HEK293 (cell line): ENCODE measurements around the gene WWTR1.

Experiments
- CTCF ChIA-PET: fragments of 350-600 bp; formaldehyde crosslinking; extraction: SDS; loops from one replicate; lab custom pipeline; 2021; ENCODE audit warnings: antibody characterized with exemption; lab: Yijun Ruan, JAX
- POLR2A ChIA-PET: fragments of 300-600 bp; formaldehyde crosslinking; extraction: SDS; loops from one replicate; lab custom pipeline; 2020; ENCODE audit warnings: antibody characterized with exemption, inconsistent platforms; lab: Yijun Ruan, JAX
- H3K27ac ChIP-seq: fragments of 200-500 bp; sonication (Bioruptor generic); 2 replicates; pipeline ENCODE4 v1.5.1; 2014; ENCODE audit warnings: low read depth, low read length, control low read depth, inconsistent platforms; ENCODE audit errors: extremely low read depth
- H3K36me3 ChIP-seq, 2 experiments: fragments of 200-500 bp in 1 of 2; sonication (Bioruptor generic) in 1 of 2; 1 replicate in 1 of 2; 2 replicates in 1 of 2; pipeline ENCODE4 v1.5.1; 2014 to 2017; ENCODE audit warnings: inconsistent platforms in 2 of 2, low read length in 2 of 2; ENCODE audit not compliant: control insufficient read depth in 2 of 2, insufficient read depth in 1 of 2
- H3K4me1 ChIP-seq: fragments of 200-500 bp; sonication (Bioruptor generic); 2 replicates; pipeline ENCODE4 v1.5.1; 2014; ENCODE audit warnings: mild to moderate bottlenecking, low read length, inconsistent platforms; ENCODE audit not compliant: control insufficient read depth, insufficient read depth
- H3K4me3 ChIP-seq: 2 replicates; pipeline ENCODE4 v1.5.1; 2011; ENCODE audit warnings: low read depth, mild to moderate bottlenecking, control low read depth, low read length, moderate library complexity
- H3K9me3 ChIP-seq: fragments of 200-500 bp; sonication (Bioruptor generic); 2 replicates; pipeline ENCODE4 v1.5.1; 2014; ENCODE audit warnings: low read depth, low read length, inconsistent platforms; ENCODE audit not compliant: control insufficient read depth, insufficient read depth
- GLI4 ChIP-seq: fragments of 450-650 bp; formaldehyde crosslinking; IDR thresholded peaks from 2 replicates; pipeline ENCODE4 v1.5.1; 2016; ENCODE audit warnings: missing biosample characterization, missing genetic modification characterization
- GLIS1 ChIP-seq: fragments of 450-650 bp; formaldehyde crosslinking; IDR thresholded peaks from 2 replicates; pipeline ENCODE4 v1.5.1; 2016; ENCODE audit warnings: missing biosample characterization, missing genetic modification characterization
- HIC1 ChIP-seq: fragments of 450-650 bp; formaldehyde crosslinking; IDR thresholded peaks from 2 replicates; pipeline ENCODE4 v1.5.1; 2016; ENCODE audit warnings: missing biosample characterization, missing genetic modification characterization
- HOXD13 ChIP-seq: sonication (generic); formaldehyde crosslinking; IDR thresholded peaks from 2 replicates; pipeline ENCODE4 v1.8.0; 2022; ENCODE audit warnings: missing genetic modification reagents, borderline replicate concordance
- INSM2 ChIP-seq: fragments of 450-650 bp; formaldehyde crosslinking; IDR thresholded peaks from 2 replicates; pipeline ENCODE4 v1.5.1; 2016; ENCODE audit warnings: missing biosample characterization, missing genetic modification characterization
- KLF7 ChIP-seq: fragments of 450-650 bp; formaldehyde crosslinking; IDR thresholded peaks from 2 replicates; pipeline ENCODE4 v1.5.1; 2016; ENCODE audit warnings: missing biosample characterization, missing genetic modification characterization, borderline replicate concordance
- KLF8 ChIP-seq: fragments of 450-650 bp; formaldehyde crosslinking; IDR thresholded peaks from 2 replicates; pipeline ENCODE4 v1.5.1; 2016; ENCODE audit warnings: missing biosample characterization, missing genetic modification characterization
- REPIN1 ChIP-seq: fragments of 450-650 bp; formaldehyde crosslinking; IDR thresholded peaks from 2 replicates; pipeline ENCODE4 v1.5.1; 2017; ENCODE audit warnings: missing biosample characterization, missing genetic modification characterization, low read depth
- ZBTB11 ChIP-seq: fragments of 450-650 bp; formaldehyde crosslinking; conservative IDR thresholded peaks from 2 replicates; pipeline ENCODE4 v1.5.1; 2016; ENCODE audit warnings: low read depth, missing biosample characterization, missing genetic modification characterization
- ZBTB26 ChIP-seq: fragments of 450-650 bp; formaldehyde crosslinking; optimal IDR thresholded peaks from 2 replicates; pipeline ENCODE3; 2016; ENCODE audit warnings: missing biosample characterization, mild to moderate bottlenecking, missing genetic modification characterization
- ZBTB7A ChIP-seq: fragments of 450-650 bp; formaldehyde crosslinking; IDR thresholded peaks from 2 replicates; pipeline ENCODE4 v1.5.1; 2016; ENCODE audit warnings: low read depth, missing biosample characterization, missing genetic modification characterization
- ZEB2 ChIP-seq: fragments of 450-650 bp; formaldehyde crosslinking; IDR thresholded peaks from 2 replicates; pipeline ENCODE4 v1.5.1; 2016; ENCODE audit warnings: missing biosample characterization, missing genetic modification characterization
- ZFP3 ChIP-seq: fragments of 450-650 bp; formaldehyde crosslinking; IDR thresholded peaks from 2 replicates; pipeline ENCODE4 v1.5.1; 2016; ENCODE audit warnings: low read depth, missing biosample characterization, missing genetic modification characterization
- ZNF132 ChIP-seq: fragments of 450-650 bp; formaldehyde crosslinking; IDR thresholded peaks from 2 replicates; pipeline ENCODE4 v1.5.1; 2017; ENCODE audit warnings: missing biosample characterization, missing genetic modification characterization, borderline replicate concordance
- ZNF24 ChIP-seq: fragments of 450-650 bp; formaldehyde crosslinking; IDR thresholded peaks from 2 replicates; pipeline ENCODE4 v1.5.1; 2016; ENCODE audit warnings: missing biosample characterization, missing genetic modification characterization
- ZNF423 ChIP-seq: fragments of 450-650 bp; formaldehyde crosslinking; IDR thresholded peaks from 2 replicates; pipeline ENCODE4 v1.5.1; 2016; ENCODE audit warnings: missing biosample characterization, missing genetic modification characterization
- ZNF433 ChIP-seq: fragments of 450-650 bp; formaldehyde crosslinking; IDR thresholded peaks from 2 replicates; pipeline ENCODE4 v1.5.1; 2016; ENCODE audit warnings: missing biosample characterization, missing genetic modification characterization, low read depth
- ZNF449 ChIP-seq: fragments of 450-650 bp; formaldehyde crosslinking; IDR thresholded peaks from 2 replicates; pipeline ENCODE4 v1.5.1; 2017; ENCODE audit warnings: missing biosample characterization, mild to moderate bottlenecking, missing genetic modification characterization, moderate library complexity
- ZNF48 ChIP-seq: fragments of 450-650 bp; formaldehyde crosslinking; IDR thresholded peaks from 2 replicates; pipeline ENCODE4 v1.5.1; 2016; ENCODE audit warnings: missing biosample characterization, missing genetic modification characterization
- ZNF514 ChIP-seq: fragments of 450-650 bp; formaldehyde crosslinking; IDR thresholded peaks from 2 replicates; pipeline ENCODE4 v1.5.1; 2016; ENCODE audit warnings: missing biosample characterization, missing genetic modification characterization
- ZNF596 ChIP-seq: fragments of 450-650 bp; IDR thresholded peaks from 2 replicates; pipeline ENCODE4 v1.5.0; 2018; ENCODE audit warnings: missing biosample characterization, mild to moderate bottlenecking, missing genetic modification characterization, moderate library complexity
- ZNF600 ChIP-seq: fragments of 450-650 bp; formaldehyde crosslinking; IDR thresholded peaks from 2 replicates; pipeline ENCODE4 v1.5.1; 2016; ENCODE audit warnings: missing biosample characterization, missing genetic modification characterization
- ZNF664 ChIP-seq: fragments of 450-650 bp; formaldehyde crosslinking; IDR thresholded peaks from 2 replicates; pipeline ENCODE4 v1.5.1; 2016; ENCODE audit warnings: missing biosample characterization, missing genetic modification characterization
- ZSCAN4 ChIP-seq: fragments of 450-650 bp; formaldehyde crosslinking; IDR thresholded peaks from 2 replicates; pipeline ENCODE4 v1.5.1; 2017; ENCODE audit warnings: missing biosample characterization, missing genetic modification characterization

WWTR1 gene

GRCh38 chr3:149575213-149575960 lies 82.4 kb downstream of the WWTR1 start (continued):
- TF ChIP-seq ZNF132 (no peak), ZEB2 (peak; percentile 10; the same call in 1 of the 2 replicates), KLF8 (tag by site-specific recombination) (peak; percentile 17; the same call in 1 of the 2 replicates), GLIS1 (tag by site-specific recombination) (peak; percentile 43; the same call in 1 of the 2 replicates), ZBTB7A (tag by site-specific recombination) (no peak), ZNF600 (tag by site-specific recombination) (peak; percentile 87), ZNF423 (tag by site-specific recombination) (no peak), INSM2 (0 out of 2 replicates have a peak, but pooled peaks have one; percentile 44), HOXD13 (CRISPR knock-in tag) (no peak)

GRCh38 chr3:149572796-149573414 lies 84.9 kb downstream of the WWTR1 start:
- Histone ChIP-seq H3K4me1 (peaks cover 10% of the 10 kb centered on the region), H3K36me3 (peaks cover 0 to 13% of the 10 kb centered on the region in 2 experiments; a peak in 2 of 3 replicates), H3K4me3 (no peak overlapping the region), H3K27ac (no peak overlapping the region), H3K9me3 (no peaks in the 10 kb centered on the region)
- CTCF ChIA-PET: interaction anchor here (0.6 to 1.2 kb wide), 4 partner anchors 18 to 144 kb away, joined by 3 read pairs; no protein-coding TSS in a partner anchor
- POLR2A ChIA-PET: interaction anchor here (0.5 to 1.4 kb wide), 2 partner anchors 85 to 906 kb away, joined by 3 read pairs; partner anchors contain the start of gene WWTR1
- TF ChIP-seq ZNF664 (tag by site-specific recombination) (no peak), ZNF596 (tag by site-specific recombination) (no peak), ZSCAN4 (no peak), REPIN1 (no peak), ZNF433 (tag by site-specific recombination) (no peak), GLI4 (no peak), ZFP3 (tag by site-specific recombination) (no peak), ZNF449 (no peak), ZBTB11 (no peak), HIC1 (no peak), ZBTB26 (tag by site-specific recombination) (no peak), ZNF48 (no peak), ZNF24 (tag by site-specific recombination) (no peak), KLF7 (tag by site-specific recombination) (no peak), ZNF514 (tag by site-specific recombination) (no peak)
